Measurements from ENCODE around the gene AP4E1. TPM values are rescaled to one million over a fixed set of nuclear protein-coding genes. Genes with fewer than 3 reads are reported as not detected.
"Not testable (repeated sequence)": the region's sequence is repeated elsewhere in the genome, so short reads cannot be mapped to it uniquely, and the experiment has no call there.

Gene AP4E1
- total RNA-seq, 2 donors from 2014 or later: 9.9 to 10.7 TPM

DNA sequence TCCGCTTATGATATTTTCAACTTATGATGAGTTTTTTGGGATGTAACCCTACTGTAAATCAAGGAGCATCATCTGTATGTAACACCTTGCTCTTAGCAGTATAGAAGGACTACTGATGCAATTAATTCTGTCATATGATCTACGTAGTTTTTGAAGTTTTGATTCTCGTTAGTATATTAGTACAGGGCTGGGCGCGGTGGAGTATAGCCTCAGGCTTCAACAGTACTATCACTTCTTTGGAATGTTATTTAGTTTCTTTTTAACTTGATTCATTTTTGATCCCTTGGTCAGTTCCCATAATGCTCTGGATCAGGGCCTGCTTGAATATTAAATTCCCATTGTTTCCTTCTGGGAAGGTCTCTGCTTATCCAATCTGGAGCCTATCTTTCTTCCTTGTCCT, 23.9 kb upstream of the AP4E1 start:
- no peak for ATAC-seq
- intact Hi-C loops (cut with DNase I, micrococcal nuclease): no loop called here

DNA sequence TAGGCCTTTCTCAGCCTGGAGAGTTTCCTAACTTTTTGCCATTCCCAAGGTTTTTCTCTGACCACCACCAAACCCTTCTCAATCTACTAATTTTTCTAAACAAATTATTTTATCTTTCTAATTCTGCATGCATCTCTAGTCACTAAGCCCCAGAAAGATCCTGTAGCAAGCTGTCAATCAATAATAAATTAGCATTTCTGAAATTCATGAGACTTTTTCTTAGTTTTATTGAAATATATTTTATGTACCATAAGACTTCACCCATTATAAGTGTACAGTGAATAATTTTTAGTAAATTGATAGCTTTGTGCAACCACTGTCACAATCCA, 22.4 kb upstream of the AP4E1 start:
- intact Hi-C loops (cut with DNase I, micrococcal nuclease): no loop called here
- no peak for ATAC-seq
- no peak for DNase-seq

More for the DNA sequence above, 23.9 kb upstream of the AP4E1 start:
- DNase-seq: no peak

DNA sequence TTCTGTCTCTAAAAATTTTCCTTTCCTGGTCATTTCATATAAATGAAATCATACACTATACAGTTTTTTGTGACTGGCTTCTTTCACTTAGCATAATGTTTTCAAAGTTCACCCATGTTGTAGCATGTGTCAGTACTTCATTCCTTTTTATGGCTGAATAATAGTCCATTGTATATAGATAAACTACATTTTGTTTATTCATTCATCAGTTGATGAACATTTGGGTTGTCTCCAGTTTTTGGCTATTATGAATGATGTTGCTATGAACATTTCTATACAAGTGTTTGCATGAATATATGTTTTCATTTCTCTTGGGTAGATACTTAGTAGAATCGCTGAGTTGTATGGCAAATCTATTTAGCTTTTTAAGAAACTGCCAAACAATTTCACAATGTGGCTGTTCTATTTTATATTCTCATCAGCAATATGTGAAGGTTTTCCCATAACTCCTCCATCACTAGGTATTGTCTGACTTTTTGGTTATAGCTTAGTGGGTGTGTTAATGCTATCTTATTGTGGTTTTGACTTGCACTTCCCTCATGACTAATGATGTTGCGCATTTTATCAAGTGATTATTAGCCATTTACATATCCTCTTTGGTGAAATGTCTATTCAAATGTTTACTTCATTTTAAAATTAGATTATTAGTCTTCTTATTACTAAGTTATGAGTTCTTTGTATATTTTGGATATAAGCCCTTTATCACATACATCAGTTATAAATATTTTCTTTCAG, 21.7 kb upstream of the AP4E1 start:
- intact Hi-C loops (cut with DNase I, micrococcal nuclease): no loop called here
- ATAC-seq (no peak), DNase-seq (no peak)

DNA sequence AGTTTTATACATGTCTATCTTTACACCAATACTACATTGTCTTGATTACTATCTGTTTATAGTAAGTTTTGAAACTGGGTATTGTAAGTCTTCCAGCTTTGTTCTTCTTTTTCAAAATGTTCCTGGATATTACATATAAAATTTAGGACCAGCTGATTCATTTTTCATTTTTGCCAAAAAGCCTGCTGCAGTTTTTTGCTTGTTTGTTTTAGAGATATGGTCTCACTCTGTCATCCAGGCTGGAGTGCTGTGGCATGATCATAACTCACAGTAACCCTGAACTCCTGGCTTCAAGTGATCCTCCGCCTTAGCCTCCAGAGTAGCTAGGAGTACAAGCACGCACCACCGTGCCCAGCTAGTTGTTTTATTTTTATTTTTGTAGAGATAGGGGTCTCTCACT, 20.4 kb upstream of the AP4E1 start:
- DNase-seq: no peak
- intact Hi-C loops (cut with DNase I, micrococcal nuclease): no loop called here
- ATAC-seq: no peak

DNA sequence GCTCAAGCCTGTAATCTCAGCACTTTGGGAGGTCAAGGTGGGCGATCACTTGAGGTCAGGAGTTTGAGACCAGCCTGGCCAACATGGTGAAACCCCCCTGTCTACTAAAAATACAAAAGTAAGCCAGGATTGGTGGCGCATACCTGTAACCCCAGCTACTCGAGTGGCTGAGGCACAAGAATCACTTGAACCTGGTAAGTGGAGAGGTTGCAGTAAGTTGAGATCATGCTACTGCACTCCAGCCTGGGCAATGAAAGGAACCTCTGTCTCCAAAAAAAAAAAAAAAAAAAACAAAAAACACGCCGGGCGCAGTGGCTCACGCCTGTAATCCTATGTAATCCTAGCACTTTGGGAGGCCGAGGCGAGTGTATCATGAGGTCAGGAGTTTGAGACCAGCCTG, 18.9 kb upstream of the AP4E1 start:
- intact Hi-C loops (cut with DNase I, micrococcal nuclease): no loop called here
- DNase-seq: no peak
- no peak for ATAC-seq

DNA sequence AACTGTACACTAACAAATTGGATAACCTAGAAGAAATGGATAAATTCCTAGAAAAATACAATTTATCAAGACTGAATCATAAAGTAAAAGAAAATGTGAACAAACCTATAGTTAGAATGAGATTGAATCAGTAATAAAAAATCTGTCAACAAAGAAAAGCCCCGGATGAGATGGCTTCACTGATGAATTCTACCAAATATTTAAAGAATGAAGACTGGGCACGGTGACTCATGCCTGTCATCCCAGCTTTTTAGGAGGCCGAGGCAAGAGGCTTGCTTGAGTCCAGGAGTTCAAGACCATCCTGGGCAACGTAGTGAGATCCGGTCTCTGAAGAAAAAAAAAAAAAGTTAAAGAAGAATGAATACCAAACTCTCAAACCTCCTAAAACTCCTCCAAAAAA, 17.7 kb upstream of the AP4E1 start:
- ATAC-seq: no peak
- DNase-seq: no peak
- intact Hi-C loops (cut with DNase I, micrococcal nuclease): no loop called here

DNA sequence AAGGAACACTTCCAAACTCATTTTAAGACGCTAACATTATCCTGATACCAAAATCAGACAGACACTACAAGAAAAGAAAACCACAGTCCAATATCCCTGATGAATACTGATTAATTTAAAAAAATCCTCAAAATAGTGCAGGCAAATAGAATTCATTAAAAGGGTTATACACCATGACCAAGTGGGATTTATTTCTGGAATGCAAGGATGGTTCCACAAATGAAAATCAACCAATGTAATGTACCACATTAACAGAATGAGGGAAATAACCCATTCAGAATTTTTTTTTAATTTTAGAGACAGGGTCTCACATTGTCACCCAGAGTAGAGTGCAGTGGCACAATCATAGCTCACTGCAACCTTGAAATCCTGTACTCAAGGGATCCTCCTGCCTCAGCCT, 17.3 kb upstream of the AP4E1 start:
- no peak for ATAC-seq
- intact Hi-C loops (cut with DNase I, micrococcal nuclease): no loop called here
- DNase-seq: no peak

DNA sequence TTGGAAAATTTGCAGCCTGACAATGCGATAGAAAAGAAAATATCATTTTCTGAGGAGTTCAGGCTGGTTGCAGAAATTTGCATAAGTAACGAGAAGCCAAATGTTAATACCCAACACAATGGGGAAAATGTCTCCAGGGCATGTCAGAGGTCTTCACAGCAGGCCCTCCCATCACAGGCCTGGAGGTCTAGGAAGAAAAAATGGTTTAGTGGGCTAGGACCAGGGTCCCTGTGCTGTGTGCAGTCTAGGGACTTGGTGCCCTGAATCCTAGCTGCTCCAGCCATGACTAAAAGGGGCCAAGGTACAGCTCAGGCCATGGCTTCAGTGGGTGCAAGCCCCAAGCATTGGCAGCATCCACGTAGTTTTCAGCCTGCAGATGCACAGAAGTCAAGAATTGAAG, 14.5 kb upstream of the AP4E1 start:
- ATAC-seq: no peak
- intact Hi-C loops (cut with DNase I, micrococcal nuclease): no loop called here
- no peak for DNase-seq

DNA sequence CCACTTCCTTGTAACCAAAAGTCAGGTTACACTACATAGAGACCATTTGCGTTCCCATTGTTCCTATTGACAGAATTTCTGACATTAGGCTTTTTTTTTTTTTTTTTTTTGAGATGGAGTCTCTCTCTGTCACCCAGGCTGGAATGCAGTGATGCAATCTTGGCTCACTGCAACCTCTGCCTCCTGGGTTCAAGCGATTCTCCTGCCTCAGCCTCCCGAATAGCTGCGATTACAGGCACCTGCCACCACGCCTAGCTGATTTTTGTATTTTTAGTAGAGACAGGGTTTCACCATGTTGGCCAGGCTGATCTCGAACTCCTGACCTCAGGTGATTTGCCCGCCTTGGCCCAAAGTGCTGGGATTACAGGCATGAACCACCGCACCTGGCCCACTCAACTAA, 7.1 kb upstream of the AP4E1 start:
- intact Hi-C loops (cut with DNase I, micrococcal nuclease): loop anchor here in 1 of 2 donors (10.0 kb wide), 1 partner anchor 217 kb away; the partner anchor contains the start of gene TRPM7
- not testable (repeated sequence) for DNase-seq, ATAC-seq

DNA sequence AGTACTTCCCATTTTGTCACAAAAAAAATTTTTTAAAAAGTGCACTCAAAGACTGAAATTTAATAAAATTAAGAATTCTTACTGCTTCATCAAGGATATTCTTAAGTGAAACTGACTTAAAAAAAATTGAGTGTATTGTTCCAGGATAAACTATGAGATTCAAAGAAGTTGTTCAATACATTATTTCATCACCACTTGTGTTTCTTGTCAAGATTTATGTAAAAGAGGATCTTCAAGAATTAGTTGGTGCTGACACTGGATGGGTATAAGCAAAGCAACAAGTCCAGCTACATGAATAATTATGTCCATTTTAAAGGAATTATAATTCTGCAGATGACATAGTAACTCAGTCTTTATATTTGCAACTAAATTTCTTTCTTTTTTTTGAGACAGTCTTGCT, 4.3 kb upstream of the AP4E1 start:
- ATAC-seq (no peak), DNase-seq (no peak)
- intact Hi-C loops (cut with DNase I, micrococcal nuclease): loop anchor here in 1 of 2 donors (10.0 kb wide), 1 partner anchor 219 kb away; the partner anchor contains the start of gene TRPM7

DNA sequence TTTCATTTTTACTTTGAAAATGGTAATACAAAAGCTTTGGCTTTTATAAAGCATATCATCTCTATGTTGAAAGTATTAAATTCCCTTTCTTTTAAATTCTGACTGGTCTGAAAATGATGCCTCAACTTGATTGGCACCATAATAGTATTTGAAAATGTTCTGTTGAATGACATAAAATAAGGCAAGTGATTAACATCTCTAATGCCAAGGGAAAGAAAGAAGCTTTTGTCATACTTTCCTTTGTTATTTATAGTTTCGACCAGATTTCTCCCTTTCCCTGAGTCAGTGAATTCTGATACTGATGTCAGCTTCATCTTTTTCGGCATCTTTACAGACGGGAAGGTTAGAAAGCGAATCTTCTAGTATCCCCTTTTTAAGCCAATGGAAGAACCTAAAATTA, 3.4 kb upstream of the AP4E1 start:
- intact Hi-C loops (cut with DNase I, micrococcal nuclease): loop anchor here in 1 of 2 donors (10.0 kb wide), 1 partner anchor 220 kb away; the partner anchor contains the start of gene TRPM7
- DNase-seq: no peak
- ATAC-seq: no peak

DNA sequence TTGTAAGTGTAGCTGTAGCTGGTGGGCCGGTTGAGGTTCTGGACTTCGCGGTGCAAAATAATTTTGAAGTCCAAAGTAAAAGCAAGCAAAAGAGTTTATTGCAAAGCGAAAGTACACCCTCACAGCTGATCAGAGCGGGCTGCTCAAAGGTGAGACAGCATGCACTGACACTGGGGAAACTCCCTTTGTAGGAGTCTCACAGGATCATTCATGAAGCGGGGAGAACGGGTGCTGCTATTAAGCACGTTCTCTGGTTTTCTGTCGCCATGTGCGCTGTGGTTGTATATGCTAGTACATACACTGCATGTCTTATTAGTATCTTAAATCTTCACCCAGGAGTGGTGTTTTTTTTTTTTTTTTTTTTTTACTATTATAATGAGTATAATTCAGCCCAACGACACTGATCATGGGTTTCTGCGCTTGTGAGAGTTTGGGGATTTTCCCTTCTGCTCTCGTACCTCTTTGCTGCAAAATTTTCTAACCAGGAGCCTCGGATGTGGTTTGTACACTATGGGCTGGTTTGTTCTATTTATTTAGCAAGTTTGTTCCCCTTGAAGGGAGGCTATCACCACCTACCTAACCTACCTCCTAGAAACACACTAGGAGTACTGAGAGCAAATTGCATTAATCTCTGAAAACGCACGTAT, 1.4 kb upstream of the AP4E1 start:
- DNase-seq (peak; percentile 48 to 51), ATAC-seq (peak; percentile 53)
- intact Hi-C loops (cut with DNase I, micrococcal nuclease): loop anchor here in 1 of 2 donors (10.0 kb wide), 1 partner anchor 222 kb away; the partner anchor contains the start of gene TRPM7

DNA sequence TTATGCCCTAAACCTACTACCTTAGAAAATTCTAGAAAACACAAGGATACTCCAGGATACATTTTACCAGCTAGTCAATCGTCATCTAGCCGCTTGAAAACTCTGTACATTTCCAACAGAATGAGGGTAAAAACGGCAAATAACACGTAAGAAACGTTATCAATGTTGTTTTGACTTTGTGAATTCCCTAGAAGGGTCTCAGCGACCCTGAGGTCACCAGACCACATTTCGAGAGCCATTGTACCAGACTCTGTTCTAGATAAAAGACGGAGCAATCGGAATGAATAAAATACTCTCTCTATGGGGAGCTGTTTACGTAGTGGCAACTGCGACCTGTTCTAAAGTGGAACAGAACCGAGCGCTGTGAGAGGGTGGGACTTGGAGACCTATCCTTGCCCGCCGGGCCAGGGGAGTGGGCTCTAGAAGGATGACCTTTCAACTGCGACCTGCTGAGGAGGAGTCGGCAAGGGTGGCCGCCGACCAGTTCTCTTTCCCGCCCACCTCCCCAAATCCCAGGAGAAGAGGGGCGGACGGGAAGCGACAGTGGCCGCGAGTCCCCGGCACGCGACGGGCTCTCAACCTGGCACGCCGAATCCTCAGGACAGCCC, 778 bp upstream of the AP4E1 start:
- DNase-seq (peak; percentile 34 to 58), ATAC-seq (peak; percentile 57)
- intact Hi-C loops (cut with DNase I, micrococcal nuclease): loop anchor here in 1 of 2 donors (10.0 kb wide), 1 partner anchor 223 kb away; the partner anchor contains the start of gene TRPM7

DNA sequence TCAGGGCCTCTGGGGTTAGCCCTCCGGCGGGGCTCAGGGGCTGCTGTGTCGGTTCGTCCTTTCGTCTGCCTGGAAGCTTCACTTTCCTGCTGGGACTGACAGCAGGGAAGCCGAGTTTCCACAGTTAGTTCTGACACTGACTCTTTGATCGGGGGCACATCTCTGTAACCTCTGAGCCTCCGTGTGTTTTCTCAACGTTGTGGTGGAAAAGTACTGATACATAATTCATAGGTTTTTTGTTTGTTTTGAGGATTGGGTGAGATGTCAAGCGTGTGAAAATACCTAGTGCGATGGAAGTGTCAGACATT, 481 bp downstream of the AP4E1 start:
- intact Hi-C loops (cut with DNase I, micrococcal nuclease): loop anchor here in 1 of 2 donors (10.0 kb wide), 1 partner anchor 224 kb away; the partner anchor contains the start of gene TRPM7
- peak; percentile 38 for ATAC-seq
- DNase-seq: no peak

DNA sequence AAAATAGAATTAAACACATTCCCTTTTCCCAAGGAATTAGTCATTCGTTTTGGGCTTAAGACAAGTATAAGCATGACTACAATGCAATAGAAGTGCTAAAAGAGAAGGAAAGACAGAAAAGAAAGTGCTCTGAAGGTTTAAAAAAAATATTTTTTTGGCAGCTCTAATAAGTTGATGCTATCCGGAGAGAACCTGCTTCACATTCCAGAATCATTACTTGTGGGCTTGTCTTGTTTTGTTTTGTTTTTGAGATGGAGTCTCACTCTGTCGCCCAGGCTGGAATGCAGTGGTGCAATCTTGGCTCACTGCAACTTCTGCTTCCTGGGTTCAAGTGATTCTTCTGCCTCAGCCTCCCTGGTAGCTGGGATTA, 1.9 kb downstream of the AP4E1 start:
- DNase-seq; intact Hi-C loops (cut with DNase I, micrococcal nuclease); ATAC-seq: not testable (repeated sequence)

DNA sequence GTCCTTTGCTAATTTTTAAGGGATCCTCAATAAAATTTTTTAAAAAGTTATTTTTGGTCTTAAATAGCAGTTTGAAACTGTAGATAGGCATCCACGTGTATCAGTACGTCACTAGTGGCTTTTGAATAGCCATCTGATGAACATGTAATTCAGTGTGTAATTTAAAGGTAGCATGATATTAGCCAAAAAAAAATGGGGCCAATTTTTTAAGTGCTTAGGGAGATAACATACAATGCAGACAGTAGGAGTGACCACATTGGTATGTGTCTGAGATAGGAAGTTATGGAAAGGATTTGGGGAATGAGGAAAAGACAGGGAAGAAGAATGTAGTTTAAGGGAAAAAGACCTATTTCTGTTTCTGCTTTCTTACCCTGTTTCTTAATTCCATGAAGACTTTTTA, 2.5 kb downstream of the AP4E1 start:
- no peak for DNase-seq
- intact Hi-C loops (cut with DNase I, micrococcal nuclease): no loop called here
- no peak for ATAC-seq

DNA sequence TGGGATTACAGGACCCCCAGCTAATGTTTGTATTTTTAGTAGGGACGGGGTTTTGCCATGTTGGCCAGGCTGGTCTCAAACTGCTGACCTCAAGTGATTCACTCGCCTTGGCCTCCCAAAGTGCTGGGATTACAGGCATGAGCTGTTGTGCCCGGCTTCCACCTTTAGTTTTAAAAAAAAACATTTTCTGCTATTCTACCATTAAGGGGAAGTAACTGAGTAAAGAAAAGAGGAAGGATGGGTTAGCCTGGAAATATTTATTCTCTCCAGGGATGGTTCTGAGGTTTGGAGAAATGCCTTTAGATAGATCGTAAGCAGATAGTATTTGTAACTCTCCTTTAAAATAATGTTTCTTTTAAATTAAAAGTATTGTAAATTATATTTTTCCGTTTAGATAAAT, 3.1 kb downstream of the AP4E1 start:
- no peak for ATAC-seq
- intact Hi-C loops (cut with DNase I, micrococcal nuclease): no loop called here
- DNase-seq: no peak

DNA sequence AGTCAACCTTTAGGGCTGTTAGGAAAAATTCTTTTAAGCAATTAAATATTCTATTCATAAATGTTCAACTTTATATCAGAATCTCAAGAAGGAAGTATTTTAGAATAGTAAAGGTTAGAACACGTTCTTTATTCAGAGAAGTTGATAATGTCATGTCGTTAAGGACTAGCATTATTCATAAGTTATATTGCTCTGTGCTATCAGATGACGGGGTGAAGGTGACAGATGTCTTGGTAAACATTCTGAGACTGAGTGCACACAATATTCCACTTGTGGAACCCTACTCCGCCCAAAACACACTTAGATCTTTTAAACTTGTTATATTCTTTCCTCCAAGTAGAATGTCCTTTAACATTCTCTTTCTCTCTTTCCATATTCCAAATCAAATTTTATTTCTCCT, 7.9 kb downstream of the AP4E1 start:
- intact Hi-C loops (cut with DNase I, micrococcal nuclease): no loop called here
- no peak for DNase-seq
- peak; percentile 98 for ATAC-seq

DNA sequence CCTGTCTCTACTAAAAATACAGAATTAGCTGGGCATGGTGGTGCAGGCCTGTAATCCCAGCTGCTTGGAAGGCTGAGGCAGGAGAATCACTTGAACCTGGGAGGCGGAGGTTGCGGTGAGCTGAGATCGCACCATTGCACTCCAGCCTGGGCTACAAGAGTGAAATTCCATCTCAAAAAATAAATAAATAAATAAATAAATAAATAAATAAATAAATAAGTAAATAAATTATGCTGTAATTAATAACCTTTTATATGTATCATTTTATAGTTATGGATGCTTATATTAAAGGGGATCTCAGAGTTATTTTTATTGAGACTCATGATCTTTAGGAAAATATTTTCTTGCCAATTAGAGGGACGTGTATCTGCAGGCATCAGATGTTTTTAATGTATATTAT, 10.9 kb downstream of the AP4E1 start:
- DNase-seq; ATAC-seq; intact Hi-C loops (cut with DNase I, micrococcal nuclease): not testable (repeated sequence)

DNA sequence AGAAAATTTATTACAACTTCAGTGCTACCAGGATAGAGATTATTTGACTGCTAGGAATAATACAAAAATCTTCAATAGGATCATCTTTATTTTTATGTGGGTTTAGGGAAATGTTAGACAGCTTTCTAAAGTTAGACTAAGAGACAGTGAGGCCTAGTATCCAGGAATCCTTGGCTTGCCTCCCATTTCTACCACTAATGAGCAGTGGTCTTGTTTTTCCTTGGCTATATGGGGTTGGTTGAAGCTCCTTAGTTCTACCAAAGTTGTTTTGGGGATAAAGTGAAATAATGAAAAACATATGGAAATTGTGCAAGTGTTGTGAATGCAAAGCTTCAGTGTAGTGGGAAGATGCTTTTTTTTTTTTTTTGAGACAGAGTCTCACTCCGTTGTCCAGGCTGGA, 16.8 kb downstream of the AP4E1 start:
- intact Hi-C loops (cut with DNase I, micrococcal nuclease): no loop called here
- ATAC-seq (no peak), DNase-seq (no peak)
